MM.1S (cell line): ENCODE results near the gene ANG.

Source experiments
- DNase-seq: peaks from one replicate; pipeline ENCODE4 v3.0.0-alpha.2; 2015
- H2AFZ ChIP-seq: fragments of 300-600 bp; sonication (generic); 2 replicates; pipeline ENCODE4 v1.6.0; 2016; ENCODE audit warnings: antibody characterized with exemption, low read length
- H3F3A ChIP-seq: fragments of 300-600 bp; sonication (generic); 2 replicates; pipeline ENCODE4 v1.6.1; 2016; ENCODE audit warnings: mild to moderate bottlenecking, antibody characterized with exemption, low read length, moderate library complexity, mixed read lengths; ENCODE audit not compliant: insufficient read depth
- H3K27ac ChIP-seq: fragments of 300-600 bp; sonication (generic); 2 replicates; pipeline ENCODE4 v1.5.1; 2016; ENCODE audit warnings: mild to moderate bottlenecking, low read length
- H3K27me3 ChIP-seq: fragments of 300-600 bp; sonication (generic); replicated peaks from 2 replicates; pipeline ENCODE4 v1.6.0; 2016; ENCODE audit warnings: low read length; ENCODE audit not compliant: insufficient read depth
- H3K36me3 ChIP-seq: fragments of 300-600 bp; sonication (generic); replicated peaks from 2 replicates; pipeline ENCODE4 v1.6.1; 2016; ENCODE audit warnings: mild to moderate bottlenecking, low read length, mixed read lengths; ENCODE audit not compliant: insufficient read depth
- H3K4me1 ChIP-seq: fragments of 300-600 bp; sonication (generic); 2 replicates; pipeline ENCODE4 v1.6.1; 2016; ENCODE audit warnings: low read length, mixed read lengths
- H3K4me2 ChIP-seq: fragments of 300-600 bp; sonication (generic); 2 replicates; pipeline ENCODE4 v1.6.0; 2016; ENCODE audit warnings: low read depth, low read length
- H3K4me3 ChIP-seq: fragments of 300-600 bp; sonication (generic); 2 replicates; pipeline ENCODE4 v1.5.1; 2016; ENCODE audit warnings: low read length, mixed read lengths
- H3K79me2 ChIP-seq: fragments of 300-600 bp; sonication (generic); 2 replicates; pipeline ENCODE4 v1.6.1; 2016; ENCODE audit warnings: mixed run types, low read length, mixed read lengths
- H3K9ac ChIP-seq: fragments of 300-600 bp; sonication (generic); 2 replicates; pipeline ENCODE4 v1.6.1; 2016; ENCODE audit warnings: low read length, mixed read lengths
- H3K9me2 ChIP-seq: fragments of 300-600 bp; sonication (generic); replicated peaks from 2 replicates; pipeline ENCODE4 v1.6.1; 2016; ENCODE audit warnings: mild to moderate bottlenecking, low read length, mixed read lengths; ENCODE audit not compliant: insufficient read depth
- H3K9me3 ChIP-seq: fragments of 300-600 bp; sonication (generic); replicated peaks from 2 replicates; pipeline ENCODE4 v1.6.1; 2016; ENCODE audit warnings: mild to moderate bottlenecking, low read length, mixed read lengths; ENCODE audit not compliant: insufficient read depth
- H4K20me1 ChIP-seq: fragments of 300-600 bp; sonication (generic); 2 replicates; pipeline ENCODE4 v1.6.1; 2016; ENCODE audit warnings: mild to moderate bottlenecking, low read length, moderate library complexity, mixed read lengths; ENCODE audit not compliant: insufficient read depth
- EZH2 ChIP-seq: fragments of 300-600 bp; sonication (generic); optimal IDR thresholded peaks from 2 replicates; pipeline ENCODE3; 2017; ENCODE audit warnings: low read depth, mild to moderate bottlenecking, antibody characterized with exemption, low read length, mixed read lengths
- EZH2phosphoT487 ChIP-seq: fragments of 300-600 bp; sonication (generic); IDR thresholded peaks from 2 replicates; pipeline ENCODE4 v1.6.1; 2018; ENCODE audit warnings: antibody characterized with exemption, low read length
- TF ChIP-seq, protein P1 (sequence below): fragments of 300-600 bp; sonication (generic); IDR thresholded peaks from 2 replicates; pipeline ENCODE4 v1.5.1; 2016; ENCODE audit warnings: antibody characterized with exemption, low read length, mixed read lengths

The ANG gene

GRCh38 chr14:20644520-20644919 lies 44.0 kb upstream of the ANG start:
- H4K20me1 ChIP-seq = no peaks in the 10 kb centered on the region
- TF ChIP-seq EZH2phosphoT487 (no peak), EZH2 (no peak)
- TF ChIP-seq, protein P1, sequence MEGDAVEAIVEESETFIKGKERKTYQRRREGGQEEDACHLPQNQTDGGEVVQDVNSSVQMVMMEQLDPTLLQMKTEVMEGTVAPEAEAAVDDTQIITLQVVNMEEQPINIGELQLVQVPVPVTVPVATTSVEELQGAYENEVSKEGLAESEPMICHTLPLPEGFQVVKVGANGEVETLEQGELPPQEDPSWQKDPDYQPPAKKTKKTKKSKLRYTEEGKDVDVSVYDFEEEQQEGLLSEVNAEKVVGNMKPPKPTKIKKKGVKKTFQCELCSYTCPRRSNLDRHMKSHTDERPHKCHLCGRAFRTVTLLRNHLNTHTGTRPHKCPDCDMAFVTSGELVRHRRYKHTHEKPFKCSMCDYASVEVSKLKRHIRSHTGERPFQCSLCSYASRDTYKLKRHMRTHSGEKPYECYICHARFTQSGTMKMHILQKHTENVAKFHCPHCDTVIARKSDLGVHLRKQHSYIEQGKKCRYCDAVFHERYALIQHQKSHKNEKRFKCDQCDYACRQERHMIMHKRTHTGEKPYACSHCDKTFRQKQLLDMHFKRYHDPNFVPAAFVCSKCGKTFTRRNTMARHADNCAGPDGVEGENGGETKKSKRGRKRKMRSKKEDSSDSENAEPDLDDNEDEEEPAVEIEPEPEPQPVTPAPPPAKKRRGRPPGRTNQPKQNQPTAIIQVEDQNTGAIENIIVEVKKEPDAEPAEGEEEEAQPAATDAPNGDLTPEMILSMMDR = no peak

DNA sequence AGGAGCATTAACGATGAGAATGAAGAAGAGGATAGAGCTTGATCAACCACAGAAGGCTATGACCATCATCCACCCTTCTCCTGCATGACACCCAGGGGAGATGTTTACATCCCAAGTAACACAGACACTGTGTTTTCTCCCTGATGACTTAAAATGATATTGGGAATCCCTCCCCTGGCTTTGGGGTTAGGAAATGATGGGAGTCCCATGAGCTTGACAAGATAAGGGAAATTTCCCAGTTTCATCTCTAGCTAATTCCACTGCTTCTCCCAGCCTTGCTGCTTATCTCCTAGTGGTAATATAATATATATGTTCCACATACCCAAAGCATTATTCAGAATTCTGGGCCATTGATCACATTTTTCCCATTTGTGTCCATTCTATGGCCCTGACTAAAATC lies 43.1 kb upstream of the ANG start:
- Histone ChIP-seq H3K4me2 (no peak overlapping the region), H3K27me3 (no peaks in the 10 kb centered on the region), H3K27ac (no peak overlapping the region), H3F3A (no peaks in the 10 kb centered on the region), H3K9me3 (no peaks in the 10 kb centered on the region), H3K9me2 (no peaks in the 10 kb centered on the region), H3K4me3 (no peak overlapping the region), H3K4me1 (no peaks in the 10 kb centered on the region), H4K20me1 (no peaks in the 10 kb centered on the region), H3K79me2 (no peaks in the 10 kb centered on the region), H3K9ac (no peak overlapping the region), H3K36me3 (no peaks in the 10 kb centered on the region), H2AFZ (no peak overlapping the region)
- no peak for DNase-seq
- TF ChIP-seq EZH2 = no peak
- TF ChIP-seq, protein P1 = no peak

More at GRCh38 chr14:20644520-20644919, 44.0 kb upstream of the ANG start:
- Histone ChIP-seq H3K4me3 (no peak overlapping the region), H3K27ac (no peak overlapping the region), H3K27me3 (no peaks in the 10 kb centered on the region), H2AFZ (no peak overlapping the region), H3K36me3 (no peaks in the 10 kb centered on the region), H3K4me1 (no peaks in the 10 kb centered on the region), H3K79me2 (no peaks in the 10 kb centered on the region), H3K9me2 (no peaks in the 10 kb centered on the region), H3K4me2 (no peak overlapping the region), H3K9me3 (no peaks in the 10 kb centered on the region), H3F3A (no peaks in the 10 kb centered on the region), H3K9ac (no peak overlapping the region)
- no peak for DNase-seq

DNA sequence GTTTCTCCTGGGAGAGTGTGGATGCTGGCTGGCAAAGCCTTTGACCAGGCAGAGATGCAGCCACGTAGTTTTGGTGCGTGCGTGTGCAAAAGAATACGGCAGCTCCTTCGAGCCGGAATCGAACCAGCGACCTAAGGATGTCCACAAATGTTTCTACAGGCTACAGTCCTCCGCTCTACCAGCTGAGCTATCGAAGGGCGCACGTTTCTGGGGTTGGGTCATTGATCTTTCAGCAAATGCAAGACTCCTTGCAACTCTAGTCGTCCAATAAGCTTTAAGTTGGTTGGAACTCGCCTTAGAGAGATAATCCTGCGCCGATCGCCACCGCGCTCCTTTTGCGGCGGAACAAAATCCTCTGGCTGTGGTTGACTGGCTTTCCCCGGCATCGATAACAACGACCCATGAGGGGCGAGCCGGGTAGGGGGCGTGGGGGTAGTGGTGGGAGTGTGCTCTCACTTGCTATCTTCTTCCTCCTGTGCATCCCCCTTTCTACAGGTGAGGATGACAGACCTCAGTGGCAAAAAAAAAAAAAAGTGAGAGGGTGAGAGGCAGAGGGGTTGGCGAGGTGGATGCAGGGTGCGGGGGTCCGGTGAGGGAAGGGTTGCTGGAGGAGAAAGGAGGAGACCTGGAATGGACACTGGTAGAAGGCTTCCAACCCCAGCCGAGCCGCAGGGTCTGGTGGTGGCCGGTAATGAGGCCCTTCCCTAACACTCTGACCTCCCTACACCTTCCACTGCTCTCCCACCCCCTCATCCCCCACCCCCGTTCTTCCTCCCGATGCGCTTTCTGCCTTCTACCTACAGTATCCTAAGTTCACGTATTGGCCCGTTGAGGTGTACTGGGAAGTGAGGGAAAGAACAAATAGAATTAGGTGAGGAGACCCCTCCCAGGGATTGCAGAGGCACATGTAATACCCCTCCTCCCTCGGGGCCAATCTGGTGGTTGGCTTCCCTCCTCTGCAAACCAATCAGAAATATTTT lies 35.3 kb upstream of the ANG start:
- H4K20me1 ChIP-seq = no peaks in the 10 kb centered on the region
- no peak overlapping the region for H2AFZ ChIP-seq
- no peaks in the 10 kb centered on the region for H3F3A ChIP-seq
- no peaks in the 10 kb centered on the region for H3K4me1 ChIP-seq
- TF ChIP-seq, protein P1 = no peak
- TF ChIP-seq EZH2phosphoT487 (no peak), EZH2 (no peak)
- no peak overlapping the region for H3K4me3 ChIP-seq
- no peaks in the 10 kb centered on the region for H3K79me2 ChIP-seq
- no peak for DNase-seq
- H3K9me3 ChIP-seq = no peaks in the 10 kb centered on the region
- no peak overlapping the region for H3K4me2 ChIP-seq
- H3K27me3 ChIP-seq = no peaks in the 10 kb centered on the region
- H3K9ac ChIP-seq = no peak overlapping the region
- H3K27ac ChIP-seq = no peak overlapping the region
- H3K9me2 ChIP-seq = no peaks in the 10 kb centered on the region
- H3K36me3 ChIP-seq = no peaks in the 10 kb centered on the region
